Liver (tissue), 9 donors: ENCODE data around the gene TMEM187. TPM values are rescaled to one million over a fixed set of nuclear protein-coding genes. Genes with fewer than 3 reads are reported as not detected.

Experiments used
- DNase-seq: peaks from one replicate; pipeline ENCODE4 v3.0.0-alpha.2; 2017; ENCODE audit warnings: low spot score
- H3K27ac ChIP-seq, 2 donors: one replicate each; pipeline ENCODE4 v1.7.0; 2013; ENCODE audit warnings: inconsistent platforms in 2 of 2, low read length in 2 of 2, control low read depth in 1 of 2, low read depth in 1 of 2, mild to moderate bottlenecking in 1 of 2
- H3K27me3 ChIP-seq, 4 donors: one replicate each; pipeline versions ENCODE4 v1.6.1 to v1.7.0; 2013; ENCODE audit warnings: low read length in 3 of 4, inconsistent platforms in 1 of 4, mild to moderate bottlenecking in 1 of 4, moderate library complexity in 1 of 4; ENCODE audit not compliant: control insufficient read depth in 4 of 4, insufficient read depth in 4 of 4
- H3K36me3 ChIP-seq, 4 donors: one replicate each; pipeline versions ENCODE4 v1.6.1 to v1.7.0; 2013; ENCODE audit warnings: low read length in 3 of 4, mild to moderate bottlenecking in 3 of 4, low read depth in 1 of 4, moderate library complexity in 1 of 4; ENCODE audit not compliant: control insufficient read depth in 4 of 4, insufficient read depth in 3 of 4
- H3K4me1 ChIP-seq, 4 donors: one replicate each; pipeline versions ENCODE4 v1.6.1 to v1.7.0; 2013; ENCODE audit warnings: low read length in 3 of 4, mild to moderate bottlenecking in 3 of 4, moderate library complexity in 1 of 4; ENCODE audit not compliant: control insufficient read depth in 4 of 4, insufficient read depth in 4 of 4
- H3K4me3 ChIP-seq, 3 donors: one replicate each; pipeline versions ENCODE4 v1.6.1 to v1.7.0; 2013; ENCODE audit warnings: low read length in 3 of 3, control low read depth in 1 of 3, low read depth in 1 of 3, mild to moderate bottlenecking in 1 of 3
- H3K9ac ChIP-seq, 2 donors: one replicate each; pipeline ENCODE4 v1.7.0; 2013; ENCODE audit warnings: low read length in 2 of 2, mild to moderate bottlenecking in 2 of 2, moderate library complexity in 2 of 2, control low read depth in 1 of 2, low read depth in 1 of 2
- H3K9me3 ChIP-seq, 4 donors: one replicate each; pipeline versions ENCODE4 v1.6.1 to v1.7.0; 2013; ENCODE audit warnings: low read length in 3 of 4; ENCODE audit not compliant: control insufficient read depth in 4 of 4
- ATF3 ChIP-seq: IDR thresholded peaks from 2 replicates; pipeline ENCODE4 v1.6.1; 2016; ENCODE audit warnings: antibody characterized with exemption
- EGR1 ChIP-seq, 2 donors: IDR thresholded peaks; 2 replicates each; pipeline ENCODE4 v1.6.1; 2016 to 2018; ENCODE audit warnings: antibody characterized with exemption in 2 of 2, low read depth in 2 of 2
- FOXA1 ChIP-seq: IDR thresholded peaks from 2 replicates; pipeline ENCODE4 v1.6.1; 2016; ENCODE audit warnings: antibody characterized with exemption
- FOXA2 ChIP-seq: IDR thresholded peaks from 2 replicates; pipeline ENCODE4 v1.6.1; 2016; ENCODE audit warnings: antibody characterized with exemption
- GABPA ChIP-seq, 2 donors: IDR thresholded peaks in 1 of 2; conservative IDR thresholded peaks in 1 of 2; 2 replicates each; pipeline ENCODE4 v1.6.1; 2016; ENCODE audit warnings: antibody characterized with exemption in 2 of 2, mild to moderate bottlenecking in 1 of 2, moderate library complexity in 1 of 2
- HNF4A ChIP-seq, 2 donors: conservative IDR thresholded peaks; 2 replicates each; pipeline ENCODE4 v1.6.1; 2016; ENCODE audit warnings: antibody characterized with exemption in 2 of 2, mild to moderate bottlenecking in 2 of 2
- JUND ChIP-seq, 2 donors: IDR thresholded peaks; 2 replicates each; pipeline ENCODE4 v1.6.1; 2016; ENCODE audit warnings: antibody characterized with exemption in 2 of 2
- RXRA ChIP-seq, 2 donors: IDR thresholded peaks; 2 replicates each; pipeline ENCODE4 v1.6.1; 2017 to 2018; ENCODE audit warnings: antibody characterized with exemption in 2 of 2, mild to moderate bottlenecking in 1 of 2
- SP1 ChIP-seq: IDR thresholded peaks from 2 replicates; pipeline ENCODE4 v1.6.1; 2018; ENCODE audit warnings: antibody characterized with exemption, mild to moderate bottlenecking
- YY1 ChIP-seq: IDR thresholded peaks from 2 replicates; pipeline ENCODE4 v1.6.1; 2016; ENCODE audit warnings: antibody characterized with exemption, mild to moderate bottlenecking
- ZBTB33 ChIP-seq: IDR thresholded peaks from 2 replicates; pipeline ENCODE4 v1.6.1; 2016; ENCODE audit warnings: antibody characterized with exemption
- whole genome bisulfite sequencing: extraction: QIAGEN DNeasy Blood & Tissue Kit; methylation state at CpG from one replicate; pipeline ENCODE4 v1.1.7; 2013; 5-methylcytosine and 5-hydroxymethylcytosine counted together
- polyA plus RNA-seq, 2 donors: library from polyadenylated mRNA; stranded (reverse) in 1 of 2; unstranded in 1 of 2; fragments of 200-250 nt in 1 of 2; fragments of >200 nt in 1 of 2; fragmentation: Nextera tagmentation in 1 of 2; extraction: Ambion mirVana in 1 of 2; gene quantifications; one replicate each; pipeline versions ENCODE4 v1.2.1 to v1.2.3, GENCODE V29; 2013 to 2015
- total RNA-seq, 2 donors: library from RNA; depleted of rRNA; stranded (reverse); fragments of >200 nt; gene quantifications; one replicate each; pipeline ENCODE4 v1.2.3, GENCODE V29; 2014
- TF ChIP-seq, protein P1 (sequence below): IDR thresholded peaks from 2 replicates; pipeline ENCODE4 v1.6.1; 2016; ENCODE audit warnings: antibody characterized with exemption
- TF ChIP-seq, protein P2 (sequence below): fragments of 150-350 bp; IDR thresholded peaks from 2 replicates; pipeline ENCODE4 v1.5.1; 2017; ENCODE audit warnings: improper control_type of control experiment, low read depth, low read length; ENCODE audit not compliant: missing input control
- TF ChIP-seq, protein P3 (sequence below): IDR thresholded peaks from 2 replicates; pipeline ENCODE4 v1.6.1; 2016; ENCODE audit warnings: antibody characterized with exemption, mild to moderate bottlenecking
- donor health status: healthy.
- donor health status: healthy.
- donor health status: healthy.
- donor health status: healthy.
- donor health status: healthy.

Gene TMEM187
- total and polyA plus RNA-seq, 4 donors: 2.9 to 5.8 (median 4.1) TPM

DNA sequence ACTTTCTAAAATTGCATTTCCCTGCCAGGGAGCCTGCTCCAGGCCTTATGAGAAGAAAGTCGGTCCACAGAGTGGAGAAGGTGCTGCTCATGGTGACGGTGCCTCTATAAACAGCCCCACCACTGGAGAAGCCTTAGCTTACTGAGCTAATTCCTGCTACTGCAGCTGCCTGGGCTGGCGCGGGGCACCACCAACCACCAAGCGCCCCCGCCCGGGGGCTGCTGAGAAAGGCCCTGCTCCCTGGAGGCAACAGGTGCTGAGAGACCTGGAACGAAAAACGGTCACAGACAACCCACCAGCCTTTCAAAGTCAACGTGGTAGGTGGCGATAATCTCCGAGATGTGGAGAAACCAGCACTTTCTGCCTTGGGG lies 3.8 kb upstream of the TMEM187 start:
- no peaks in the 10 kb centered on the region for H3K9me3 ChIP-seq
- DNase-seq: no peak
- peaks cover 0 to 6% (median 2%) of the 10 kb centered on the region in 4 donors for H3K36me3 ChIP-seq
- TF ChIP-seq ZBTB33 (no peak), GABPA (IDR thresholded peaks at IDR 0.05 in 1 of 2, conservative IDR thresholded peaks at IDR 0.05 in 1 of 2) (no peak), SP1 (no peak)
- TF ChIP-seq, protein P1, sequence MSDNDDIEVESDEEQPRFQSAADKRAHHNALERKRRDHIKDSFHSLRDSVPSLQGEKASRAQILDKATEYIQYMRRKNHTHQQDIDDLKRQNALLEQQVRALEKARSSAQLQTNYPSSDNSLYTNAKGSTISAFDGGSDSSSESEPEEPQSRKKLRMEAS: no peak
- peaks cover 11 to 58% (median 47%) of the 10 kb centered on the region in 4 donors for H3K4me1 ChIP-seq
- 32% methylated on average over 12 of the region's 12 CpGs for WGBS
- no peak overlapping the region for H3K9ac ChIP-seq
- H3K27me3 ChIP-seq: no peaks in the 10 kb centered on the region
- peak overlapping the region in 1 of 2 donors; percentile 31 for H3K27ac ChIP-seq
- H3K4me3 ChIP-seq: peak overlapping the region in 1 of 3 donors; percentile 81

DNA sequence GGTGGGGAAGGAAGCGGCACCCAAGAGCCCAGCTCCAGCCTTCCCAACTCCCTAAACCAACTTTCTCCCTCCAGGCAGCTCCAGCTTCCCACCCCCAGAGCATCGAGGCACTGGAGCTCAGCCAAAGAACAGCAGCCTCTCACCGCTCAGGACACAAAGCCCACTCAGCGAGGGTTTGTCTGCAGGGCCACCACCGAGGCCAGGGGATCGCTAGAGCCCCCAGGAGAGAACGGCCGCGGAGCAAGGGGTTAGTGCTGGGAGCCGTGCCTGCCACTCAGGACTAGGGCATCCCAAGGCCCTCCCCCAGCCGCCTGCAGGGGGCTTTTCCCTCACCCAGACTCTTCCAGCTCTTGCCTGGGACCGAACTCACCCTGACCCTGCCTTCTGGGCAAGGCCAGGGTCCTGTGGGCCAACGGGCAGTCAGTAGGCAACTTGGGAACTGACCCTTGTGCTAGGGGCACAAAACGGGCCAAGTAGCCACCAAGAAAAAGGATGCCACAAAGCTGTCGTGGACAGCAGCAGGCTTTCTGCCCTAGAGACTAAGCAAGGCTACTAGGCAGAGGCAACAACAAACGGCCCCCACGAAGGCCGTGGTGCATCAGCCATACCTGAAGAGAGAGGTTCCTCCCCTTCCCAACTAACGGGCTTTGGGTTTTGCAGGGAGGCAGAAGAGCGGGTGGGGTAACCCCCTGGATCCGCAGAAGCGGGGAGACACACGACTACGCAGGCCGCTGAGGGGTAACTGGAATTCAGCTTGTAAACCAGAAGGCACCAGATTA lies 3.2 kb upstream of the TMEM187 start:
- peaks cover 12 to 63% (median 53%) of the 10 kb centered on the region in 4 donors for H3K4me1 ChIP-seq
- H3K27me3 ChIP-seq: no peaks in the 10 kb centered on the region
- H3K36me3 ChIP-seq: peaks cover 0 to under 1% (median 0%) of the 10 kb centered on the region in 4 donors
- no peak for DNase-seq
- H3K27ac ChIP-seq: peak overlapping the region in 1 of 2 donors; percentile 19
- H3K9me3 ChIP-seq: no peaks in the 10 kb centered on the region
- peak overlapping the region in 1 of 3 donors; percentile 81 for H3K4me3 ChIP-seq
- WGBS: 21% methylated on average over 25 of the region's 25 CpGs
- peak overlapping the region in 1 of 2 donors; percentile 20 for H3K9ac ChIP-seq
- TF ChIP-seq EGR1 (IDR thresholded peaks at IDR 0.05; ENCODE audit: low read depth in 2 of 2) (no peak), YY1 (no peak), ZBTB33 (no peak), FOXA2 (no peak), JUND (IDR thresholded peaks at IDR 0.05) (no peak), GABPA (IDR thresholded peaks at IDR 0.05 in 1 of 2, conservative IDR thresholded peaks at IDR 0.05 in 1 of 2) (no peak), HNF4A (conservative IDR thresholded peaks at IDR 0.05) (no peak), FOXA1 (no peak), ATF3 (no peak), RXRA (IDR thresholded peaks at IDR 0.05) (no peak)
- TF ChIP-seq, protein P2, sequence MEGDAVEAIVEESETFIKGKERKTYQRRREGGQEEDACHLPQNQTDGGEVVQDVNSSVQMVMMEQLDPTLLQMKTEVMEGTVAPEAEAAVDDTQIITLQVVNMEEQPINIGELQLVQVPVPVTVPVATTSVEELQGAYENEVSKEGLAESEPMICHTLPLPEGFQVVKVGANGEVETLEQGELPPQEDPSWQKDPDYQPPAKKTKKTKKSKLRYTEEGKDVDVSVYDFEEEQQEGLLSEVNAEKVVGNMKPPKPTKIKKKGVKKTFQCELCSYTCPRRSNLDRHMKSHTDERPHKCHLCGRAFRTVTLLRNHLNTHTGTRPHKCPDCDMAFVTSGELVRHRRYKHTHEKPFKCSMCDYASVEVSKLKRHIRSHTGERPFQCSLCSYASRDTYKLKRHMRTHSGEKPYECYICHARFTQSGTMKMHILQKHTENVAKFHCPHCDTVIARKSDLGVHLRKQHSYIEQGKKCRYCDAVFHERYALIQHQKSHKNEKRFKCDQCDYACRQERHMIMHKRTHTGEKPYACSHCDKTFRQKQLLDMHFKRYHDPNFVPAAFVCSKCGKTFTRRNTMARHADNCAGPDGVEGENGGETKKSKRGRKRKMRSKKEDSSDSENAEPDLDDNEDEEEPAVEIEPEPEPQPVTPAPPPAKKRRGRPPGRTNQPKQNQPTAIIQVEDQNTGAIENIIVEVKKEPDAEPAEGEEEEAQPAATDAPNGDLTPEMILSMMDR: no peak
- TF ChIP-seq, protein P1: no peak
- TF ChIP-seq, protein P3, sequence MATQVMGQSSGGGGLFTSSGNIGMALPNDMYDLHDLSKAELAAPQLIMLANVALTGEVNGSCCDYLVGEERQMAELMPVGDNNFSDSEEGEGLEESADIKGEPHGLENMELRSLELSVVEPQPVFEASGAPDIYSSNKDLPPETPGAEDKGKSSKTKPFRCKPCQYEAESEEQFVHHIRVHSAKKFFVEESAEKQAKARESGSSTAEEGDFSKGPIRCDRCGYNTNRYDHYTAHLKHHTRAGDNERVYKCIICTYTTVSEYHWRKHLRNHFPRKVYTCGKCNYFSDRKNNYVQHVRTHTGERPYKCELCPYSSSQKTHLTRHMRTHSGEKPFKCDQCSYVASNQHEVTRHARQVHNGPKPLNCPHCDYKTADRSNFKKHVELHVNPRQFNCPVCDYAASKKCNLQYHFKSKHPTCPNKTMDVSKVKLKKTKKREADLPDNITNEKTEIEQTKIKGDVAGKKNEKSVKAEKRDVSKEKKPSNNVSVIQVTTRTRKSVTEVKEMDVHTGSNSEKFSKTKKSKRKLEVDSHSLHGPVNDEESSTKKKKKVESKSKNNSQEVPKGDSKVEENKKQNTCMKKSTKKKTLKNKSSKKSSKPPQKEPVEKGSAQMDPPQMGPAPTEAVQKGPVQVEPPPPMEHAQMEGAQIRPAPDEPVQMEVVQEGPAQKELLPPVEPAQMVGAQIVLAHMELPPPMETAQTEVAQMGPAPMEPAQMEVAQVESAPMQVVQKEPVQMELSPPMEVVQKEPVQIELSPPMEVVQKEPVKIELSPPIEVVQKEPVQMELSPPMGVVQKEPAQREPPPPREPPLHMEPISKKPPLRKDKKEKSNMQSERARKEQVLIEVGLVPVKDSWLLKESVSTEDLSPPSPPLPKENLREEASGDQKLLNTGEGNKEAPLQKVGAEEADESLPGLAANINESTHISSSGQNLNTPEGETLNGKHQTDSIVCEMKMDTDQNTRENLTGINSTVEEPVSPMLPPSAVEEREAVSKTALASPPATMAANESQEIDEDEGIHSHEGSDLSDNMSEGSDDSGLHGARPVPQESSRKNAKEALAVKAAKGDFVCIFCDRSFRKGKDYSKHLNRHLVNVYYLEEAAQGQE: no peak
